Measurements from ENCODE around the gene GART.
"Not testable (repeated sequence)": the region's sequence is repeated elsewhere in the genome, so short reads cannot be mapped to it uniquely, and the experiment has no call there.

The GART gene

DNA sequence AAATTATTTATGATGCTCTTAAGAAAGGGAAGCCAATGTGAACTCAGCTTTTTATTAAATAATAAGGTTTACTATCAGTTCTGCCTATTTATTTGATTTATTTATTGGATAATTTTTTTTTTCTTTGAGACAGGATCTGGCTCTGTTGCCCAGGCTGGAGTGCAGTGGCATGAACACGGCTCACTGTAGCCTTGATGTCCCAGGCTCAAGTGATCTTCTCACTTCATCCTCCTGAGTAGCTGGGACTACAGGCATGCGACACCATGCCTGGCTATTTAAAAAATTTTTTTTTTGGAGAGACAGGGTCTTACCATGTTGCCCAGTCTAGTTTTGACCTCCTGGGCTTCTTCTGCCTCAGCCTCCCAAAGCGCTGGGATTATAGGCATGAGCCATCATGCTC, 29.4 kb downstream of the GART start:
- DNase-seq (ENCODE audit: low read depth in 2 of 2) = no peak

DNA sequence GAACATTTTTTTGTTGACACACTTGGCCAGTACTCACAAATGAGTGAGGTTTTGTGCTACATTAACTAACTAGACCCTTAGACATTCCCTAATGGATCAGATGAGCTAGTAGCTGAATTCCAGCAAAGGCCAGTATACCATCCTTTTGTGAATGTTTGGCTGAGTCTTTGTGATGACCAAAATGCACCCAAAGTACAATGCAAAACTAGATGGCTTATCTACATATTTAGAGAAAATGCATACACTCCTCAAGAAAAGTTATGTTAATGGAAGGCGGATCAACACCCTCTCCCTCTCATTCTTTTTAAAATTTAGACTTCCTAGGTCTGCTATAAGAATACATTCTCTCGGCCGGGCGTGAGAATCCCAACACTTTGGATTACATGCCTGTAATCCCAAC, 30.3 kb downstream of the GART start:
- no peak for DNase-seq (ENCODE audit: low read depth in 2 of 2)

DNA sequence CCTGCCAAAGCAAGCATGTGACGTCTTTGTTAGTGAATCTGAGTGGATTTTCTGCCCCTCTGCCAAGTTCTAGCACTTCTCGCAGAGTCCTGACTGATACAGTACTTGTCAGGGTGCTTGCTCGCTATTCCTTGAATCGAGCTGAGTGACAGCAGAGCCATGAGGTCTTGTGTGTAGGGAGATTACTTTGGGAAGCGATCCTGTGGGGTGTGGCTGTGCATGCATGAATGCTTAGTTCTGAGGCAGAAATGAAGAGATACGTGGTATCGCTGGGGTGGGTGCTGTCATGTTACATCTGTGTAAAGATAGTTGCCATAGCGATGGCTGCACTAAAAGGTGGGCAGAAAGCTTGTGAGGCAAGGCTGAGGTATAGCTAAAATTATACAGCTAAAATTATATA, 31.1 kb downstream of the GART start:
- DNase-seq (ENCODE audit: low read depth in 2 of 2) = no peak

DNA sequence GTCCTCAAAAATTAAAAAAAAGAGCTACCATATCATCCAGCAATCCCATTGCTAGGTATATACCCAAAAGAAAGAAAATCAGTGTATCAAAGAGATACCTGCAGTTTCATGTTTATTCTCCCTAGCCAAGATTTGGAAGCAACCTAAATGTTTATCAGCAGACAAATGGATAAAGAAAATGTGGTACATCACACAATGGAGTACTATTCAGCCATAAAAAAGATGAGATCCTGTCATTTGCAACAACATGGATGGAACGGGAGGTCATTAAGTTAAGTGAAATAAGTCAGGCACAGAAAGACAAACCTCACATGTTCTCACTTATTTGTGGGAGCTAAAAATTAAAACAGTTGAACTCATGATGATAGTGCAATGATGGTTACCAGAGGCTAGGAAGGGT, 34.9 kb downstream of the GART start:
- DNase-seq (ENCODE audit: low read depth in 2 of 2) = not testable (repeated sequence)

DNA sequence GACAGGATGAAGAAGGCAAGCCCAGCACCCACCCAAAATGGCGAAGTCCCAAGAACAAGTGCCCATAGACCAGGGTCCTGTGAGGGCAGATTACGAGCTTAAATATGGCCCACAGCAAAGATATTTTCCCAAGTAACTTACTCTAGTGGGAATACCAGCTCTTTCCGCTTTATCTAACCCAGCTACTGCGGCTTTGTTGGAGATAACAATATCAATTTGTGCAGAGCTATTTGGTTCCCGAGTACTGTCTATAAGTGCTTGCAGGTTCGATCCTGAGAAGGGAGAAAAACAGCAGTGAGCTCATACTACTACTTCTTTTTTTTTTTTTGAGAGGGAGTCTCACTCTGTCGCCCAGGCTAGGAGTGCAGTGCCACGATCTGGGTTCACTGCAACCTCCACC, 36.1 kb downstream of the GART start:
- no peak for DNase-seq (ENCODE audit: low read depth in 2 of 2)

DNA sequence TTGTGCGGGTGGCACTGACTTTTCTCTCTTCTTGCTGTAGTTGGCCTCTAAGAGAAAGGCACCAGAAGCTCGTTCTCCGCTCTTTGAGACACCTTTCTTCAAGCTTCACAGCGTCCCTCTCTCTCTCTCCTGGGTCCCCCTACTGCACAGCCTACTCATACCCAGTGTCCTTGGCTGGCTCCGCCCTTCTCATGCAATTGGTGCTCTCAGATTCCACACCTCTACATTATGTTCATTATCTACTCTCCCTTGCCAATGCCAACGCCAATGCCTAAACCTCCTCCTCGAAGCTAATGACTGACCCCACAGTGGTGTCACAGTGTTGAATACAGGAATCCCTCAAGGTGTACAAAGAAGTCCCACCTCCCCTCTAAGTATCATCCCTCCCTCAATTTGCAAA, 45.6 kb downstream of the GART start:
- no peak for DNase-seq (ENCODE audit: low read depth in 2 of 2)

DNA sequence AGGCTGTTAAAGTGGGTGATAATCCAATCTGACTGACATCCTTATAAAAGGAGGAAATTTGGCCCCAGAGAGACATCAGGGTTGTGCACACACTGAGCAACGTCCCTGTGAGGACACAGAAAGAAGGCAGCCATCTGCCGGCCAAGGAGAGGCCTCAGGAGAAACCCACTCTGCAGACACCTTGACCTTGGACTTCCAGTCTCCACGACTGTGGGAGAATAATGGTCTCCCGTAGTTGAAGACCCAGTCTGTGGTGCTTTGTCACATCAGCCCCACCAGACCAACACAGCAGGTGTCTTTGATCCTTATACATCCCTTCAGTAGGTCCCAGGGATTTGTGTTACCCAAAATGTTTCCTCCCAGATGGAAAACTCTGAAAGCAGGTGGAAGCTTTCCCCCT, 46.2 kb downstream of the GART start:
- no peak for DNase-seq (ENCODE audit: low read depth in 2 of 2)

DNA sequence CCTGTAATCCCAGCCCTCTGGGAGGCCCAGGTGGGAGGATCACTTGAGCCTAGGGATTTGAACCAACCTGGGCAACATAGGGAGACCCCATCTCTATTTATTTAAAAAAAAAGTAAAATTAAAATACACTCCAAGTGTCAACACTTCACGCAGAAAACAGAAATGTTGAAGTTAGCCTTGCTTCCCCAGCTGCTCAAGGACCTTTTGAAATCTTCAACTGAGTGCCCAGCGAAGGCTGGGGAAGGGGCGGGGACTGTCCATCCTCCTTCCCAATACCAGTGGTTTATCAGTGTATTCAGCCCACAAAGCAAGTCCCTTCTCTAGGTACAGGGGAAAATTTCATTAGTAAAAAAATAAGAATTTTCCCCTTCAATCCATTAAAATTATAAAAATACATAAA, 48.2 kb downstream of the GART start:
- DNase-seq (ENCODE audit: low read depth in 2 of 2) = no peak

DNA sequence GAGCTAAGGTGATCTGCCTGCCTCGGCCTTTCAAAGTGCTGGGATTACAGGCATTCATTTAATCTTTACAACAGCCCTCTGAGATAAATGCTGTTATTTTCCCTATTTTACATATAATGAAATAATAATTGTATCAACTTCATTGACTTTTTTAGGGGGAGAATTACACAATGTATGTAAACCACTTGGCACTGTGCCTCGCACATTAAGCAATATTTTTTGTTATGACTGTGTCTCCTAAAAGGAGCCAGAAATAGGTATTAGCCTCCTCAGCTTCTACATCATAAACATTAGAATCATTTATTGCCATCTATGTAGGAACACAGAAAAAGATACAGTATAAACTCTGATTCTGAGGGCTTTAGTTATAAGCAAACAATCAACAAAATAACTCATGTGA, 49.3 kb downstream of the GART start:
- DNase-seq (ENCODE audit: low read depth in 2 of 2) = no peak

DNA sequence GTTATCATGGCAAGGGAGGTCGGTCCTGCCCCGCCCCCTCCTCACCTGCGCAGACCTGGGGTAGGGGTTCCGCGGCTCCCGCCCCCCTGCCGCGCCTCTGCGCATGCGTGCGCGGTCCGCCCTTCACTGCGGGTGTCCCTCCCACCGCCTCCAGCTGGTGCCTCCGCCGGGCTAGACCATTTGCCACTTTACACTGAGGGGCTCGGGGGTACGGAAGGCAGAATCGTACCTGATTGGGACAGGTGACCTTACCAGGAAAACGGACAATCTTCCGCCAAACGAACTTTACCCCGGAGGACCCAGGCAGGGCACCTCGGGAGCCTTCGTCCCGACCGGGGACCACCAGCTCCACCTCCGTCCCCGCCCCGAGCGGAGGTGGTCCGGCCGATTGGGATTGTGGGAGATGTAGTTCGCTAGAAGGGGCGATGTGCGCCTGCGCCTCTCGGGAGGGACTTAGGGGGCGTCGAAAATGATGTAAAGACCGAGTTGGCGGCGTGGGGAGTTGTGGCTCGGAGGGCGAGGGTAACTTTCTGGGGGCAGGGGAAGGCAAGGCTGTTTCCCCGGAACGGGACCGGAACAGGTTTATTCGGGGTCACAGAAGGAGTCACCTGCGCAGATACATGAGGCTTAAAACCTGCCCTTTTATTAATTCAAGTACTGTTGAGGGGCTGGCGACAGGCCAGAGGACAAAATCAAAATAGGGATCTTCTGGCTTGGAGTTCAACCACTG, 50.4 kb downstream of the GART start, which contains the start of gene DNAJC28:
Gene DNAJC28 (minus strand): TSS at position 344 of the 730 bp plus-strand sequence. CDS start 2,323 bp downstream, outside the sequence.
- peak; percentile 92 to 94 for DNase-seq (ENCODE audit: low read depth in 2 of 2)

DNA sequence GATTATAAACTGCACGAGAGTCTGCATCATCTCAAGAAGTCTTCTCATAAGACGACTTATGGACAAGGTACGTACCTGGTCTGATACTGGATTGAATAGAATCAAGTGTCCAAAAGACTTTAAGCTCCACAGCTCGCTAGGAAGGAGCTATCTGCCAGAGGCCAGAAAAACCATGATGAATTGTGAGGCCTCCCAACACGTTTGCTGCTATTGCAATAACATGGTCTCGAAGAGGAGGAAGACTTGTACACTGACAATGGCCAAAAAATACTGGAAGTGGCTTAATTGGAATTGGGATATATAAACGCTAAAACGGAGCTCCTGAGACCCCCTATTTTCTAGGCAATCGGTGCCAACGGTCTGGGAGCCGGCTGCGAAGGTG, 50.9 kb downstream of the GART start:
- DNase-seq (ENCODE audit: low read depth in 2 of 2) = no peak

DNA sequence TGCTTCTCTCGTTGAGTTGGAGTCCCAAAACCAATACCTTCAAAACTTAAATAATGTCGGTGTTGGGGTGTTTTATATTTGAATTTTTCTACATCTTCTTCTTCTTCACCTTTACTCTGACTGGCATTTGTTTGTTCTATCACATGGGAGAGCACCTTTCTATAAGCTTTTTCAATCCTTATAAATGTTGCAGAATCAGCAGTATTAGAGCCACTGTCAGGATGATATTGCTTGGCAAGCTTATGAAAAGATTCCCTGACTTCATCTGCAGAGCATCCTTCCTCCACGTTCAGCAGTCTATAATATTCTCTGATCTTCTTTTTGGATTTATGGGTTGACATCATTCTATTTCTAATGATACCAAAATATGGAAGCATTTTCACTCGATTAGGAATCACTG, 53.0 kb downstream of the GART start:
- no peak for DNase-seq (ENCODE audit: low read depth in 2 of 2)

DNA sequence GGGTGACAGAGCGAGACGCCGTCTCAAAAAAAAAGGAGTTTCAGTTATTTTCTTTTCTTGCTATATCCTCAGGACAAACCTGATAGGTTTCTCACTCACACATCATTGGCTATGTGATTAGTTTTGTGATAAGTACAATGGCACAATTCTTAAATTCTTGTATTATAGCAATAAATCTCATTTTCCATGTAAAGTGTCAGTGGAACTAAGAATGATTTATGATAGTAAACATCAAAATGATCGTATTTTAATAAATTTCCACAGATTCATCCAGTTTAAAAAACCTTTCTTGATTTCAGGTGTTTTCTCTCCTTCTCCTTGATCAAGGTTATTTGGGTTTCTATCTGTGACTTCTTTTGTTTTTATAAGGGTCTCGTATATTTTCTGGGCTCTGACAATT, 53.9 kb downstream of the GART start:
- no peak for DNase-seq (ENCODE audit: low read depth in 2 of 2)

DNA sequence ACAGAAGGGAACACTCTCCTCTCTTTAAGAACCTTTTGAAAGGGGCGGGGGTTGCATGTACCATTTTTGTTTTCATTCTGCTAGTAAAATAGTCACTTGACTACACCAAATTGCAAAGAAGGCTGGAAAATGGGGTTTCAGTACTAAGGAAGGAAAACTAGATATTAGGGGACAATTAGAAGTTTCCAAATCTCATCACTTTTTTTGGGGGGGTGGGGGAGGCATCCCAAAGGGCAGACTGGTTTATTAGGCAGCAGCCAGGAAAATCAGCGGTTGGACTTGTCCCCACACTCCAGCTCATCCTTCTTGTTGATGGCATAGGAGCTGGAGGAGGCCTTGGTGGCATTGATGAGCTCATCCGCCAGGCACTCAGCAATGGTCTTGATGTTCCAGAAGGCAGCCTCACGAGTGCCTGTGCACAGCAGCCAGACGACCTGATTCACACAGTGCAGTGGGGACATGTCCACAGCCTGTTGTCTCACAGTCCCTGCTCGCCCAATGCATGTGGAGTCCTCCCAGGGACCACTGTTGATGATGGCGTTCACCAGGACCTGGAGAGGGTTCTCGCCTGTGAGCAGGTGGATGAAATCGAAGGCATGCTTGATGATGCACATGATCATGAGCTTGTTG, 60.5 kb downstream of the GART start:
- DNase-seq (ENCODE audit: low read depth in 2 of 2) = no peak

DNA sequence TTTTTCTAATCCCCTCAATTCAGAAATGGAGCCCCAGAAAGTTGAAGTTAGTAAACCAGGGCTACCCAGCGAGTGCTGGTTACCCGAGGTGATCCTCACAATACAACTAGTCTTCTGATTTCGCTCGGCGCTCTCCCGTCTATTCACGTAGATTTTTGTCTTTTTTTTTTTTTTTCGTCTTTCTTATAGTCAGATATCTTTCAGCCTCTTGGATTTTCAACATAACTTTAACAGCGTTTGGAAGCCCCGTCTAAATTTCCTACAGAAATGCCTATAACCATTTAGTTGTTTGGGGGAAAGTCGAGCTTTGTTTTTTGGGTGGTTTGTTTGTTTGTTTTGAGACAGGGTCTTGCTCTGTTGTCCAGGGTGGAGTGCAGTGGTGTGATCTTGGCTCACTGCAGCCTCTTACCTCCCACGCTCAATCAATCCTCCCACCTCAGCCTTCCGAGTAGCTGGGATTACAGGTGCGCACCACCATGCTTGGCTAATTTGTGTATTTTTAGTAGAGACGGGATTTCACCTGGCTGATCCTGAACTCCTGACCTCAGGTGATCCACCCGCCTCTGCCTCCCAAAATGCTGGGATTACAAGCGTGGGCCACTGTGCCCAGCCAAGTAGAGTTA, 61.3 kb downstream of the GART start:
- DNase-seq (ENCODE audit: low read depth in 2 of 2) = no peak

DNA sequence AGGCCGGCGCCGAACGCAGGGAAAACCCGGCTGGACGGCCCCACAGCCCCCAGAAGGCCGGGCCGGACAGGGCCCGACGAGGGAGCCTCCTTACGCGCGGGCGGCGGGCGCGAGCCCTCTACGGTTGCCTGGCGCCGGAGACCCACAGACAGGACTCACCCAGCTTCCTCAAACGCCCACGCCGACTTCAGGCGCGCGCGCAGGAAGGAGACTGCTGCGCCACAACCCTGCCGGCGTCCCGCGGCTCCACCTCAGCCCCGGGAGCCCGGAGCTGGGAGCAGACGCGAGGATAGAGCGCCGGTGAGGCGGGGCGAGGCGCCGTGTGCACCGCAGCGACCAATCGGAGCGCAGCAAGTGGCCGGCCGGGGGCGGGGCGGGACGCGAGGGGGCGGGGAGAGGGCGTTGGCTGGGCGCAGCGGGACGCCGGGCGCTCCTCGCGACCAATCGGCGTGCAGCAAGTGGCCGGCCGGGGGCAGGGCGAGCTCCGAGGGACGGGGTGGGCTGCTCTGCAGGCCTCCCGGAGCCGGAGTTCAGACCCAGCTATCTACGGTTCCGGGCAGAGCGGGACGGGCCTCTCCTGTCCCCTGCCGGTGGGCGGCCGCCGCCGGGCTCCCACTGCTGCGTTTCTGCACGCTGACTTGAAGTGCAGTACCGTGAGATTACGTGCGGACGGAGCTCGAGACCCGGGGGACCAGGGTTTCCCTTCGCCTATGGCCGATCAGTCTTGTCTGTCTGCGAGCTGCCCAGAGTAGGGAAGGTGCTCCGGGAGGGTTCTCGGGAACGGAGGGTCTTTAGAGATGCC, 62.0 kb downstream of the GART start, which contains the start of gene TMEM50B:
Gene TMEM50B (minus strand): TSS at position 296 of the 802 bp plus-strand sequence. CDS start 11,089 bp downstream, outside the sequence.
- peak; percentile 88 to 97 for DNase-seq (ENCODE audit: low read depth in 2 of 2)

DNA sequence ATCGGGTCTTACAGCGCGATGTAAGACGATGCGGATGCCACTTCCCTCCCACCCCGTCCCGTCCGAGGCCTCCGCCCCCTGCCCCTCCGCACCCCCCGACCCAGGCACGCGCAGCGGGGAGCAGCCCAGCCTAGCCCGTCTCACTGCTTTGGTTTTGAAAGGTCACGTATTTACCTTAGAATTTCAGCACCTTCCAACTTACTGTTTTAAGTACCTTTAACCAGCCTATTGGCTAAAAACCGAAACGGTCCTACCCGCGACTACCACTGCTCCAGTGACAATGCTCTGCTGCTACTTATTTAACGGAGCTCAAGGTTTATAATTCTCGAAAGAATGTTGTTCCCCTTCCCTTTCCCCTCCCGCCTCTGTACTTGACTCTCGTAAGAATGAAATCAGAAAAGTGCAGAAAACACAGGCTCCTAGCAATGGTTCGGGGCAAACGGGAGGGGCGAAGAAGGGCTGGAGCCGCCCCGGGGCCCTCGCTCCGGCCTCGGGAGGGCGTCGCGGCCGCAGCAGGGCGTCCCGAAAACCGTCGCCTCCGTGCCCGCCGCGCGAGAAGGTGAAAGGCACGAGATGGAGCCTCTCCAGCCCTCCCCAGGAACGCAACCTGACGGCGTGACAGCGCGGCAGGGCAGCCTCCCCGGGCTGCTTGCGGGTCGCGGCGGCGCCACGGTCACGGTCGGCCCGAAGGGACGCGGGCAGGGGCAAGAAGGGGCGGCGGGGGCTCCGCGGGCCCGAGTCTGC, 62.8 kb downstream of the GART start:
- DNase-seq (ENCODE audit: low read depth in 2 of 2) = peak in 1 of 2 donors; percentile 20

DNA sequence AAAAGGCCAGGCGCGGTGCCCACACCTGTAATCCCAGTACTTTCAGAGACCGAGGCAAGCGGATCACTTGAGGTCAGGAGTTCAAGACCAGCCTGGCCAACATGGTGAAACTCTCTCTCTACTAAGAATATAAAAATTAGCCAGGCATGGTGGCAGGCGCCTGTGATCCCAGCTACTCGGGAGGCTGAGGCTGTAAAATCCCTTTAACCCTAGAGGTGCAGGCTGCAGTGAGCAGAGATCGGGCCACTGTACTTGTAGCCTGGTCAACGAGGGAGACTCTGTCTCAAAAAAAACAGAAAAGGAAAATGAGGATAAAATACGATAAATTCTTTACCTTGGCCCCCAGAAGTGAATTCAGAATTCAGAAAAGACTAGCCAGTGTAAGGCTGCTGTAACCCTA, 63.7 kb downstream of the GART start:
- no peak for DNase-seq (ENCODE audit: low read depth in 2 of 2)

DNA sequence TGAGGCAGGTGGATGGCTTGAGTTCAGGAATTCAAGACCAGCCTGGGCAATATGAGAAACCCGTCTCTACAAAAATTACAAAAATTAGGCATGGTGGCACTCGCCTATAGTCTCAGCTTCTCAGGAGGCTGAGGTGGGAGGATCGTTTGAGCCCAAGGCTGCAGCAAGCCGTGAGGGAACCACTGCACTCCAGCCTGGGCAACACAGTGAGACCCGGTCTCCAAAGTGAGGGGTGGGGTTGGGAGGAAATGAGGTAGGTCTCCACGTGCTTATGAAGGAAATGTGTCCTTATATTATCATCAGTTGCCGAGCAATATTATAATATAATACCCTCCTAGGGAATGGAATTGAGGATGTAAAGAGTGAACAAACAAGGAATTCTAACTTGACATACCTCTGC, 64.9 kb downstream of the GART start:
- no peak for DNase-seq (ENCODE audit: low read depth in 2 of 2)

DNA sequence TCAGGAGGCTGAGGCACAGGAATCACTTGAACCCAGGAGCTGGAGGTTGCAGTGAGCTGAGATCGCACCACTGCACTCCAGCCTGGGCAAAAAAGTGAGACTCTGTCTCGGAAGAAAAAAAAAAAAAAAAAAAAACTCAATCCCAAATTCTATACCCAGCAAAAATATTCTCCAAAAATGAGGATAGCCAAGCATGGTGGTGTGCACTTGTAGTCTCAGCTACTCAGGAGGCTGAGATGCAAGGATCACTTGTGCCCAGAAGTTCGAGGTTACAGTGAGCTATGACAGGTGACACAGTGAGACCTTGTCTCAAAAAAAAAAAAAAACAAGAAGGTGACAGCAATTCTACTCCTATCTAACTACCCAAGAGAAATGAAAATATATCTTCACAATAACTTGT, 68.6 kb downstream of the GART start:
- no peak for DNase-seq (ENCODE audit: low read depth in 2 of 2)

DNA sequence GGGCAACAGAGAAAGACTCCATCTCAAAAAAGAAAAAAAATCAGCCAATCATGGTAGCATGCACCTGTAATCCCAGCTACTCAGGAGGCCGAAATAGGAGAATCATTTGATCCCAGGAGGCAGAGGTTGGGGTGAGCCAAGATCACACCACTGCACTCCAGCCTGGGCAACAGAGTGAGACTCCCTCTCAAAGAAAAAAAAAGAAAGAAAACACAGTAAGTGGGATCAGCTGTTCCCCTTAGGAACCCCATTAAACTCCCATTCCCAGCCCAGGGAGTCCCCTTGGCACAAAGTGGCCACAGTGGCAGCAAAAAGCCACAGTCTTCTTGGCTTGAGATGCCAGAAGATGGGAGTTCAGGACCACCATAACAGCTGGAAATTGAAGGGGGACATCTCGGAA, 71.2 kb downstream of the GART start:
- DNase-seq (ENCODE audit: low read depth in 2 of 2) = no peak
